Hepatocyte (in vitro differentiated cells): Measurements from ENCODE around the gene STX11.

Experiments
- EZH2 ChIP-seq: fragments of 200-600 bp; sonication (generic); IDR thresholded peaks from 2 replicates; pipeline ENCODE4 v1.6.1; 2016; ENCODE audit warnings: antibody characterized with exemption, mild to moderate bottlenecking, borderline replicate concordance
- EZH2phosphoT487 ChIP-seq: fragments of 200-600 bp; sonication (generic); IDR thresholded peaks from one replicate; pipeline ENCODE4 v1.6.1; 2018; ENCODE audit warnings: antibody characterized with exemption, mild to moderate bottlenecking, low read depth, moderate library complexity; ENCODE audit not compliant: unreplicated experiment, severe bottlenecking
- TF ChIP-seq, protein P1 (sequence below): fragments of 200-600 bp; sonication (generic); IDR thresholded peaks from 2 replicates; pipeline ENCODE4 v1.5.1; 2016; ENCODE audit warnings: antibody characterized with exemption, mild to moderate bottlenecking; ENCODE audit not compliant: poor library complexity

GRCh38 chr6:144234399-144234798, 84.1 kb downstream of the STX11 start:
- TF ChIP-seq, protein P1, sequence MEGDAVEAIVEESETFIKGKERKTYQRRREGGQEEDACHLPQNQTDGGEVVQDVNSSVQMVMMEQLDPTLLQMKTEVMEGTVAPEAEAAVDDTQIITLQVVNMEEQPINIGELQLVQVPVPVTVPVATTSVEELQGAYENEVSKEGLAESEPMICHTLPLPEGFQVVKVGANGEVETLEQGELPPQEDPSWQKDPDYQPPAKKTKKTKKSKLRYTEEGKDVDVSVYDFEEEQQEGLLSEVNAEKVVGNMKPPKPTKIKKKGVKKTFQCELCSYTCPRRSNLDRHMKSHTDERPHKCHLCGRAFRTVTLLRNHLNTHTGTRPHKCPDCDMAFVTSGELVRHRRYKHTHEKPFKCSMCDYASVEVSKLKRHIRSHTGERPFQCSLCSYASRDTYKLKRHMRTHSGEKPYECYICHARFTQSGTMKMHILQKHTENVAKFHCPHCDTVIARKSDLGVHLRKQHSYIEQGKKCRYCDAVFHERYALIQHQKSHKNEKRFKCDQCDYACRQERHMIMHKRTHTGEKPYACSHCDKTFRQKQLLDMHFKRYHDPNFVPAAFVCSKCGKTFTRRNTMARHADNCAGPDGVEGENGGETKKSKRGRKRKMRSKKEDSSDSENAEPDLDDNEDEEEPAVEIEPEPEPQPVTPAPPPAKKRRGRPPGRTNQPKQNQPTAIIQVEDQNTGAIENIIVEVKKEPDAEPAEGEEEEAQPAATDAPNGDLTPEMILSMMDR, result no peak
- TF ChIP-seq EZH2 (no peak), EZH2phosphoT487 (no peak)
